MG63 (cell line): ENCODE measurements around the gene FPR1. TPM values are rescaled to one million over a fixed set of nuclear protein-coding genes. Genes with fewer than 3 reads are reported as not detected.

Source experiments
- DNase-seq: peaks from one replicate; pipeline ENCODE4 v3.0.0-alpha.2; 2020
- H3K27me3 ChIP-seq: fragments of 250-450 bp; sonication (Bioruptor Pico); 2 replicates; pipeline ENCODE4 v1.5.1; 2020; ENCODE audit warnings: mild to moderate bottlenecking, moderate library complexity
- H3K36me3 ChIP-seq: fragments of 250-450 bp; sonication (Bioruptor Pico); 2 replicates; pipeline ENCODE4 v1.5.1; 2020; ENCODE audit warnings: mild to moderate bottlenecking, moderate library complexity
- H3K4me3 ChIP-seq: fragments of 250-450 bp; sonication (Bioruptor Pico); 2 replicates; pipeline ENCODE4 v1.5.1; 2020; ENCODE audit warnings: mild to moderate bottlenecking, moderate library complexity
- H3K9me3 ChIP-seq: fragments of 250-450 bp; sonication (Bioruptor Pico); 2 replicates; pipeline ENCODE4 v1.5.1; 2020; ENCODE audit warnings: mild to moderate bottlenecking, moderate library complexity
- total RNA-seq: library from RNA; depleted of rRNA; stranded (reverse); fragments of >200 nt; shearing (Covaris generic); gene quantifications from 2 replicates; pipeline ENCODE4 v1.2.3, GENCODE V29; 2014; ENCODE audit warnings: low replicate concordance; rRNA removed

FPR1 gene
- total RNA-seq, 1 experiment from 2014 or later, result not detected

DNA sequence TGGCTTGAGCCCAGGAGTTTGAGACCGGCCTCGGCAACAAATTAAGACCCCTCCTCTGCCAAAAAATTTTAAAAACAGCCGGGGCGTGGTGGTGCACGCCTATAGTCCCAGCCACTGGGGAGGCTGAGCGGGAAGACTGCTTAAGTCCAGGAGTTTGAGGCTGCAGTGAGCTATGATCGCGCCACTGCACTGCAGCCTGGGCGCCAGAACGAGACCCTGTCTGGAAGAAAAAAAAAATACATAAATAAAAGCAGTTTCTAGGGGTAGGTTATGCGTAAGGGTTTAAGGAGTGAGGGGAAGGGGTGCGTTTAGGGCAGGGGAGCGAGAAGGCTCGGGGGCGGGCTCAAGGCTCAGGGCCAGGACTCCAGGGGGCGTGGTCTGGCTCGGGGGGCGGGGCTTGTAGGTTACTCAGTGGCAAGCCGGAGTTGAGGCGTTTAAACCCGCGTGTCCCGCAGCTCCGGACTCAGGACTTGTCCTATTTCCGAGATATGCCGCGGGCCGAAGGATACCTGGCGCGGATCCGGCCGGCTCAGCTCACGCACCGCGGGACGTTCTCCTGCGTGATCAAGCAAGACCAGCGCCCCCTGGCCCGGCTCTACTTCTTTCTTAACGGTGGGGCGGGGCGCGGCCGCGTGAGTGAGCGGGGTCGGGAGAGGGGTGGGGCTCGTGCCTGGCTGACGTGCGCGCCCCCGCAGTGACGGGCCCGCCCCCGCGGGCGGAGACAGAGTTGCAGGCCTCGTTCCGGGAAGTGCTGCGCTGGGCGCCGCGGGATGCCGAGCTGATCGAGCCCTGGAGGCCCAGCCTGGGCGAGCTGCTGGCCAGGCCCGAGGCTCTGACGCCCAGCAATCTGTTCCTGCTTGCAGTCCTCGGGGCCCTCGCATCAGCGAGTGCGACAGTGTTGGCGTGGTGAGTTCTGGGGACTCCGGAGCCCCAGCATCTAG lies 47.8 kb downstream of the FPR1 start:
- no peaks in the 10 kb centered on the region for H3K9me3 ChIP-seq
- no peaks in the 10 kb centered on the region for H3K27me3 ChIP-seq
- H3K36me3 ChIP-seq, result peaks cover 71% of the 10 kb centered on the region
- no peak overlapping the region for H3K4me3 ChIP-seq
- no peak for DNase-seq

DNA sequence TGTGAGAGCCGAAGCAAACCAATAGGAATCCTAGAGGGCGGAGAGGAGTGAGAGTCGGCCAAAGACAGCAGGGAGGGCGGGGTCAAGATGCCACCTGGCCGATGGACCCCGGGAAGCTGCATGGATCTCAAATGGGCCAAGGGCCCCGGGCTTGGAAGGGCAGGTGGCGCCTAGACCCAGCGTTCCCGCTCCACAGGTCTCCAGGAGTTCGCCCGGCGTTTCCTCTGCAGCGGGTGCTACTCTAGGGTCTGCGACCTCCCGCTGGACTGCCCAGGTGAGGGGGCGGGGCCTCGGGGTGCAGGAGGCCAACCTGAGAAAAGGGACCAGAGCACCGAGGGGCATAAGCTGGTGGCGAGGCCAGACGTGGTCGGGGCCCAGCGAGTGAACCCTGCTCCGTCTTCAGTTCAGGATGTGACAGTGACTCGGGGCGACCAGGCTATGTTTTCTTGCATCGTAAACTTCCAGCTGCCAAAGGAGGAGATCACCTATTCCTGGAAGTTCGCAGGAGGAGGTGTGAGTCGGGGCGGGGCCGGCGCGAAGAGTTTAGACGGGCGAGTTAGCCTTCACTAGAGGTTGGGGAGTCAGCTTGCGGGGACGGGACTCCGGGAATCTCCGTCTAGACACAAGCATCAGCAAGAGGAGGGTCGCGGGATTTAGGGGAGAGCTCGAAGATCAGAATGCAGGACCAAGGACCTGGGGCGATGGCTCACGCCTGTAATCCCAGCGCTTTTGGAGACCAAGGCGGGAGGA lies 48.7 kb downstream of the FPR1 start:
- peaks cover 76% of the 10 kb centered on the region for H3K36me3 ChIP-seq
- H3K27me3 ChIP-seq, result no peaks in the 10 kb centered on the region
- DNase-seq, result no peak
- no peaks in the 10 kb centered on the region for H3K9me3 ChIP-seq
- H3K4me3 ChIP-seq, result no peak overlapping the region

DNA sequence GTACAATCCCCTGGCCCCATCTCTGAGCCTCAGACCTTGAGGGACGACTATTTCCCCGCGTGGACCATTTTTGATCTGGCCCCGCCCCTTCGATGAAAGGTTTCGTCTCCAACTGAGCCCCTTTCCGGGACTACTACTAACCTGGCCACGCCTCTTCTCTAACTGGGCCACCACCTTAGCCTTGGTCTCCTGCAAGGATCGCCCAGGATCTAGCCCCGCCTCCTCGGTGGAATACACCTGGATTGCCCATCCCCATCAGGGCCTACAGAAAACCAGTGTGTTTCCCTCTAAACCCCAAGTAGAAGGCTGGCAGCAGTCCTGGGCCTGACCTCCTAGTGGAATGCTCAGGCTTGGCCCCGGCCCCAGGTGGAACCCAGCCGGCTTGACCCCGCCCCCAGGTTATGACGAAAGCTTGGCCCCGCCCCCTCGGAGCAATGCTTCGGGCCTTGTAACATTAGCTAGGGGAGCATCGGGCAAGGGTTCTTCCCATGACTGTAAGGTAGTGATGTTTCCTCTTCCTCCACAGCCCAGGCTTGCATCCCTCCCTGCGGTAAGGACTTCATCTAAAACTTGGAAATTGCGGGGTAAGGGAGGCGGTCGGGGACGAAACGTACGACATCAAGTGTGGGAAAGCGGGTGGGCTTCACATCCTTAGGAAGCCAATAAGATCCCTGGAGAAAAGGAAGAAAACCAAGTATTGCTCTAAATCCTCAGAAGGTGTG lies 49.4 kb downstream of the FPR1 start:
- Histone ChIP-seq H3K36me3 (peaks cover 83% of the 10 kb centered on the region), H3K27me3 (no peaks in the 10 kb centered on the region), H3K9me3 (no peaks in the 10 kb centered on the region), H3K4me3 (no peak overlapping the region)
- no peak for DNase-seq

DNA sequence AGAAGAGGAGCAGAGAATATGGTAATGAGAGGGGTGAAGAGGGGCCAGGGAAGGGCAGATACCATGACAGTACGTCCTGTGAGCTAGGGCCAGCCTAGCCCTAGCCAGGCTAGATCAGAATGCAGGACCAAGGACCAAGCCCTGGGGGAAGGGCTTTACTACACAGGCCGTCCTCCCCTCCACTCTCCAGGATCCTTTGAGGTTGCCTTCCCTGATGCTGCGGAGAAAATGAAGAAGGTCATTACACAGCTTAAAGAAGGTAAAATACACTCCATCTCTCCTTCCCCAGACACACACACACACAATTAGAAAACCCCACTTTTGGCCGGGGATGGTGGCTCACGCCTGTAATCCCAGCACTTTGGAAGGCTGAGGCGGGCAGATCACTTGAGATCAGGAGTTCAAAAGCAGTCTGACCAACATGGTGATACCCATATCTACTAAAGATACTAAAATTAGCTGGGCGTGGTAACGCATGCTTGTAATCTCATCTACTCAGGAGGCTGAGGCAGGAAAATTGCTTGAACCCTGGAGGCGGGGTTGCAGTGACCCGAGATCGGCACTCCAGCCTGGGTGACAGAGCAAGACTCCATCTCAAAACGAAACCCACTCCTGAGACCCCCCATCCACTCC lies 50.1 kb downstream of the FPR1 start:
- peaks cover 87% of the 10 kb centered on the region for H3K36me3 ChIP-seq
- no peaks in the 10 kb centered on the region for H3K9me3 ChIP-seq
- H3K4me3 ChIP-seq, result no peak overlapping the region
- no peak for DNase-seq
- no peaks in the 10 kb centered on the region for H3K27me3 ChIP-seq

DNA sequence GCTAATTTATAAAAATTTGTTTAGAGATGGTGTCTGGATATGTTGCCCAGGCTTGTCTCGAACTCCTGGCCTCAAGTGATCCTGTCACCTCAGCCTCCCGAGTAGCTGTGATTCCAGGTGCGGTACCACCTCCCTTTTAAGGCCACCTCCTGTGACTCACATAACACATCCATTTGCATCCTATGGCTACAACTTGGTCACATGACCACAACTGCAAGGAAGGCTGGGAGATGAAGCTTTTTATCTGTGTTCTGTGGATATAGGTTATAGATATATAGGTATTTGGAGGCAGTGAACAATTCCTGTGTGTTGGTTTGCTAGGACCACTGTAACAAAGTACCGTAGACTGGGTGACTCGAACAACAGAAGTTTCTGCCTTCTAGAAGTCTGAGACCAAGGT lies 52.5 kb downstream of the FPR1 start:
- H3K36me3 ChIP-seq, result peaks cover 89% of the 10 kb centered on the region
- no peaks in the 10 kb centered on the region for H3K9me3 ChIP-seq
- no peak overlapping the region for H3K4me3 ChIP-seq
- H3K27me3 ChIP-seq, result no peaks in the 10 kb centered on the region
- no peak for DNase-seq

DNA sequence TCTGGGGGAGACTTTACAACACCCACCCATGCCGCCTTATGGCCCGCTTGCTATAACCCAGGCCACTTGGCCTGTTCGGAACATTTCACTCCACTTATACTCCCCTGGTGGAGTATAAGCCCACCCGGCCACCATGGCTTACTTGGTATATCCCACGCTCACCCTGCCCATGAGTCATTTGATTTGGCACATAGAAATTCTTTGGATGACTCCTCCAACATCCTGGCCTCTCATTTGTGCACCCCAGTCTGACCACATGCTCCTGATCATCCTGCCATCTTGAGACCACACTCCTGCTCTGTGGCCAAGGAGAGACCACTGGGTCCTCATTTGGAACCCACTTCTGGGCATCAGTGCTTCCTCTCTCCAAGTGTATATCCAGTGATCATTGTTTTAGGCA lies 53.4 kb downstream of the FPR1 start:
- DNase-seq, result peak; percentile 37
- H3K4me3 ChIP-seq, result no peak overlapping the region
- no peaks in the 10 kb centered on the region for H3K27me3 ChIP-seq
- H3K9me3 ChIP-seq, result no peaks in the 10 kb centered on the region
- peaks cover 95% of the 10 kb centered on the region for H3K36me3 ChIP-seq

DNA sequence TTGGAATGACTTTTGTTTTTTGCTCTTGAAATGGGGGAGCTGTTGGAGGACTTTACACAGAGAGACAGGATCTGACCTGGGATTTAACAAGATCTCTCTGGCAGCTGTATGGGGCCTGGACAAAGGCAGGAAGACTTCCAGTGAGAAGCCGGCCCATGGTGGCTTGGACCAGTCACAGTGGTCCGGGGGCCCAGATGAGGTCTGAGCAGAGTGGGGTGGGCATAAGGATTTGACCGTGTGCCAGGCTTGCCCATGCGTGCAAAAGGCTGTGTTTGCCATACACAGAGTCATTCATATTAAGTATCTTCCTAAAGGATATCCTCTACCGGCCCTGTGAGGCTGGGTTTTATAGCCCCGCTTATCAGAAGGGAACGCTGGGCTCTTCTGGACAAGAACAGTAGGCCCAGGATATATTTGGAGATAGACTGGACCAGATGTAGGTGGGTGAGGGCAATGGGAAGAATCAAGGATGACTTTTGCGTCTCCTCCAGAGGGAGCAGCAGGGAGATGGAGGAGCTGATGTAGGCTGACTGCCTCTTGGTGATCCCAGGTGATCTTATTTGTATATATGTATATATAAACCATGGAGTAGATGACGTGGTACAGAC lies 54.4 kb downstream of the FPR1 start:
- DNase-seq, result no peak
- no peaks in the 10 kb centered on the region for H3K9me3 ChIP-seq
- H3K4me3 ChIP-seq, result no peak overlapping the region
- H3K27me3 ChIP-seq, result no peaks in the 10 kb centered on the region
- H3K36me3 ChIP-seq, result peaks cover 90% of the 10 kb centered on the region

DNA sequence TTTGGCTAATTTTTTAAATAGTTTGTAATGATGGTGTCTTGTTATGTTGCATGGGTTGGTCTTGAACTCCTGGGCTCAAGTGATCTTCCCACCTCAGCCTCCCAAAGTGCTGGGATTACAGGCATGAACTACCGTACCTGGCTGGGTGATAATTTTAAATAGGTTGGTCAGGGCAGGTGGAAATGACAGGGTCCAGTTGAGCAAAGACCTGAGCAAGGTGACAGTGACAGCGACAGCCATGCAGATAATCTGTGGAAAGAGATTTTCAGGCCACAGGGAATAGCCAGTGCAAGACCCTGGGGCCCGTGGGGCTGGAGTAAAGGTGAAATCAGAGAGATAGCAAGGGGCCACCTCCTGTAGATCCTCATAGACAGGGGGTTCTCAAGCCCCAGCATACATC lies 55.1 kb downstream of the FPR1 start:
- Histone ChIP-seq H3K9me3 (no peaks in the 10 kb centered on the region), H3K36me3 (peaks cover 85% of the 10 kb centered on the region), H3K27me3 (no peaks in the 10 kb centered on the region), H3K4me3 (no peak overlapping the region)
- DNase-seq, result no peak

Other genes starting within 250 kb of the FPR1 start
- gene SIGLEC6, start 220.2 kb downstream of the FPR1 start, total RNA-seq, result not detected in 2 replicates
- gene ZNF175, start 180.6 kb downstream of the FPR1 start, total RNA-seq, result 2.9 and 10.9 TPM in 2 replicates
- not detected in 2 replicates for gene SIGLEC5, start 121.5 kb downstream of the FPR1 start, total RNA-seq
- gene SIGLEC14, start 105.1 kb downstream of the FPR1 start, total RNA-seq, result not detected in 2 replicates
- gene SPACA6, start 58.5 kb downstream of the FPR1 start, total RNA-seq, result 8.2 and 31.7 TPM in 2 replicates
- gene HAS1, start 27.9 kb downstream of the FPR1 start, total RNA-seq, result not detected in 2 replicates
- not detected in 2 replicates for gene FPR2, start 9.3 kb upstream of the FPR1 start, total RNA-seq
- not detected in 2 replicates for gene FPR3, start 43.3 kb upstream of the FPR1 start, total RNA-seq
- gene ZNF577, start 136.1 kb upstream of the FPR1 start, total RNA-seq, result 1.3 and 2.0 TPM in 2 replicates
- gene ZNF649, start 153.1 kb upstream of the FPR1 start, total RNA-seq, result 6.6 and 7.4 TPM in 2 replicates
- 0.84 and 3.0 TPM in 2 replicates for gene ZNF613, start 175.6 kb upstream of the FPR1 start, total RNA-seq
- gene ZNF350, start 235.0 kb upstream of the FPR1 start, total RNA-seq, result 3.0 and 4.8 TPM in 2 replicates